Glutamatergic neuron (in vitro differentiated cells): ENCODE data around the gene LARGE2. TPM values are rescaled to one million over a fixed set of nuclear protein-coding genes. Genes with fewer than 3 reads are reported as not detected.
A peak's percentile ranks its signal among the peaks of the same experiment; 100 is the strongest.

Experiments used
- DNase-seq: peaks from one replicate; pipeline ENCODE4 v3.0.0; 2022
- H3K27ac Mint-ChIP-seq: one replicate; pipeline ENCODE4 v1.8.0; 2020; ENCODE audit warnings: mild to moderate bottlenecking, mixed read lengths, inconsistent platforms; ENCODE audit not compliant: unreplicated experiment
- H3K27me3 Mint-ChIP-seq: one replicate; pipeline ENCODE4 v1.8.0; 2020; ENCODE audit warnings: mild to moderate bottlenecking, moderate library complexity, mixed read lengths, inconsistent platforms; ENCODE audit not compliant: unreplicated experiment
- H3K36me3 Mint-ChIP-seq: one replicate; pipeline ENCODE4 v1.8.0; 2020; ENCODE audit warnings: mild to moderate bottlenecking, mixed read lengths, inconsistent platforms; ENCODE audit not compliant: unreplicated experiment
- H3K4me1 Mint-ChIP-seq: one replicate; pipeline ENCODE4 v1.8.0; 2020; ENCODE audit warnings: mild to moderate bottlenecking, low read depth, mixed read lengths, inconsistent platforms; ENCODE audit not compliant: unreplicated experiment
- H3K4me3 Mint-ChIP-seq: one replicate; pipeline ENCODE4 v1.8.0; 2020; ENCODE audit warnings: mild to moderate bottlenecking, mixed read lengths, inconsistent platforms; ENCODE audit not compliant: unreplicated experiment
- H3K9me3 Mint-ChIP-seq: one replicate; pipeline ENCODE4 v1.8.0; 2020; ENCODE audit warnings: mild to moderate bottlenecking, moderate library complexity, mixed read lengths, inconsistent platforms; ENCODE audit not compliant: unreplicated experiment
- total RNA-seq: library from RNA; stranded (reverse); fragmentation: NEBNext Ultra II Directional; extraction: Animal tissue kit (Norgen Biotek cat#: 25700); gene quantifications from one replicate; pipeline ENCODE4 v1.2.1, GENCODE V29; 2021; ENCODE audit not compliant: unreplicated experiment
- TF ChIP-seq, protein P1 (sequence below): fragments of 200-600 bp; sonication (generic); IDR thresholded peaks from one replicate; pipeline ENCODE4 v1.5.0; 2021; ENCODE audit not compliant: partially characterized antibody, unreplicated experiment

LARGE2 gene
- total RNA-seq, 1 donor from 2014 or later: 3.0 TPM

DNA sequence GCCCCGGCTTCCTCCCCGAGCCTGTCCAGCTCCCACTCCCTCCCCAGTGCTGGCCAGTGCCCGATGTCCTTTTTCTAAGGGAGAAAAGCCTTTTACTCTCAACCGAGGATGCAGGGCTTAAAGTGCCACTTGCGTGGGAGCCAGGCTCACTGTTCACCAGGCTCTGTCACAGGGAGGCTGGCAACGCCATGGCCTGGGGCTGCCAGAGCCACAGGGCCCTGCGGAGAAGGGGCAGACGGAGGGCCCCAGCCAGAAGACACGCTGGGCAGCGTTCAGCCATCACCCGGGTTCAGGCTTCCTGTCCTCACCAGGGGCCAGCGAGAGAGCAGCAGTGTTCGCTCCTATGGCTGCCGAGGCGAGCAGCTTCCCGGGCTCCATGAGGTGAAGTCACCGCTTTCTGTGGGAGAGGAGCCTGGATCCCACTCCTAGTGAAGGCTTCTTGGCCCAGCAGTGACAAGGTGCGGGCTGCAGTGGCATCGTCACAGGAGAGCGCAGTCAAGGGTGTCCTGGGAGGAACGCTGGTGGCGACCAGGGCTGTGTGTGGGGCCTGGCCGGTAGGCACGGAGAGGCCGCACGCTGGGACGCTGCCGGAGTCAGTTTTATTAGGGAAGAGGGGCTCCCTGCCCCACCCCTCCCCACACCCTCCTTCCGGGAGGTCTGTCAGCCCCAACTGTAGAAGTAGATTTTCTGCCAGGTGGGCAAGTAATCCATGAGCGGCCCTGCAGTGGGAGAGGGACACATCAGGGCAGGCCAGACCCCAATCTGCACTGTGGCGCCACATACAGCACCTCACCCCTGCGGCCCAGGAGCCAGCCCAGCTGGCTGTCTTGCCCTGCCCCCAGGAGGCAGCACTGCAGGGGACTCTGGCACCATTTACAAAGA, 12.6 kb upstream of the LARGE2 start:
- TF ChIP-seq, protein P1, sequence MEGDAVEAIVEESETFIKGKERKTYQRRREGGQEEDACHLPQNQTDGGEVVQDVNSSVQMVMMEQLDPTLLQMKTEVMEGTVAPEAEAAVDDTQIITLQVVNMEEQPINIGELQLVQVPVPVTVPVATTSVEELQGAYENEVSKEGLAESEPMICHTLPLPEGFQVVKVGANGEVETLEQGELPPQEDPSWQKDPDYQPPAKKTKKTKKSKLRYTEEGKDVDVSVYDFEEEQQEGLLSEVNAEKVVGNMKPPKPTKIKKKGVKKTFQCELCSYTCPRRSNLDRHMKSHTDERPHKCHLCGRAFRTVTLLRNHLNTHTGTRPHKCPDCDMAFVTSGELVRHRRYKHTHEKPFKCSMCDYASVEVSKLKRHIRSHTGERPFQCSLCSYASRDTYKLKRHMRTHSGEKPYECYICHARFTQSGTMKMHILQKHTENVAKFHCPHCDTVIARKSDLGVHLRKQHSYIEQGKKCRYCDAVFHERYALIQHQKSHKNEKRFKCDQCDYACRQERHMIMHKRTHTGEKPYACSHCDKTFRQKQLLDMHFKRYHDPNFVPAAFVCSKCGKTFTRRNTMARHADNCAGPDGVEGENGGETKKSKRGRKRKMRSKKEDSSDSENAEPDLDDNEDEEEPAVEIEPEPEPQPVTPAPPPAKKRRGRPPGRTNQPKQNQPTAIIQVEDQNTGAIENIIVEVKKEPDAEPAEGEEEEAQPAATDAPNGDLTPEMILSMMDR: no peak
- Mint-ChIP-seq H3K36me3 (peaks cover 5% of the 10 kb centered on the region), H3K4me3 (no peak overlapping the region), H3K27me3 (peaks cover 16% of the 10 kb centered on the region), H3K9me3 (peaks cover 12% of the 10 kb centered on the region), H3K4me1 (peaks cover 7% of the 10 kb centered on the region), H3K27ac (no peak overlapping the region)
- no peak for DNase-seq

DNA sequence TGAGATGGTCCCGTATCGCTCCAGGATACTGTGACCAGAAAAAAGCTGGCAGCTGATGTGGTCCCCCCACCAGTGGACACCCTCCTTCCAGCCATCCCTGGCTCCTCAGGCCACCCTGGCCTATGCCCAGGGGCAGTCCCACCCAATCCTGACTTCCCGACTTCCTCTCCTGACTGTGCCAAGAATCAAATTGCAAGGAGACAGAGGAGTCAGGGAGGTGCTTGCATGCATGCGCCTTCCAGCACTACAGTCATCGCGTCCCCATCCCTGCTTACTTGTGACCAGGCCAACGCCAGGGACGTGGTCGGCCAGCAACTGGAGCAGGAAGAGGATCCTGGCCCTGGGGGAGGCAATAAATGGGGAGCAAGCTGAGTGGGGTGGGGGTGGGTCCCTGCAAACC, 11.8 kb upstream of the LARGE2 start:
- DNase-seq: no peak
- H3K4me1 Mint-ChIP-seq: peaks cover 7% of the 10 kb centered on the region
- peaks cover 5% of the 10 kb centered on the region for H3K36me3 Mint-ChIP-seq
- H3K9me3 Mint-ChIP-seq: peaks cover 12% of the 10 kb centered on the region
- peak overlapping the region; percentile 33 for H3K27ac Mint-ChIP-seq
- no peak overlapping the region for H3K4me3 Mint-ChIP-seq
- TF ChIP-seq, protein P1: no peak
- peaks cover 16% of the 10 kb centered on the region for H3K27me3 Mint-ChIP-seq

DNA sequence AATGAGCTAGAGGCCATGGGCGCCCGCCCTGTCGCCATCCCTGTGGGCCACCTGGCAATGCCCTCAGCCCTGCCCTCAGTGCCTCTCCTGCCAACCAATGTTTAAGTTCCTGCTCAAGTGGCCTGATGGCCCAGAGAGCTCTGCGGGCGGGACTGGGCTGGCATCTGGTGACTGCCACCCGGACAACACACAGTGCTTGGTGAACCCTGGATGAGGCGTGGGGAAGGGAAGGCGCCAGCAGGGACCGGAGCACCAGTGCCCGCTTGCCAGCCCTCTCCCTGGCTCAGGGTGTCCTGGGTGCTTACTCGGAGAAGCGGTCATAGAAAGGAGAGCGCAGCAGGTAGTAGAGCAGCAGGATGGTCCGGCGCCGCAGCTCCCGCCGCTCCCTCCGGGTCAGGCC, 8.9 kb upstream of the LARGE2 start:
- H3K9me3 Mint-ChIP-seq: peaks cover 8% of the 10 kb centered on the region
- no peak overlapping the region for H3K4me3 Mint-ChIP-seq
- H3K36me3 Mint-ChIP-seq: peaks cover 3% of the 10 kb centered on the region
- H3K27me3 Mint-ChIP-seq: peaks cover 6% of the 10 kb centered on the region
- H3K27ac Mint-ChIP-seq: no peak overlapping the region
- H3K4me1 Mint-ChIP-seq: peaks cover 4% of the 10 kb centered on the region
- no peak for DNase-seq
- TF ChIP-seq, protein P1: no peak

DNA sequence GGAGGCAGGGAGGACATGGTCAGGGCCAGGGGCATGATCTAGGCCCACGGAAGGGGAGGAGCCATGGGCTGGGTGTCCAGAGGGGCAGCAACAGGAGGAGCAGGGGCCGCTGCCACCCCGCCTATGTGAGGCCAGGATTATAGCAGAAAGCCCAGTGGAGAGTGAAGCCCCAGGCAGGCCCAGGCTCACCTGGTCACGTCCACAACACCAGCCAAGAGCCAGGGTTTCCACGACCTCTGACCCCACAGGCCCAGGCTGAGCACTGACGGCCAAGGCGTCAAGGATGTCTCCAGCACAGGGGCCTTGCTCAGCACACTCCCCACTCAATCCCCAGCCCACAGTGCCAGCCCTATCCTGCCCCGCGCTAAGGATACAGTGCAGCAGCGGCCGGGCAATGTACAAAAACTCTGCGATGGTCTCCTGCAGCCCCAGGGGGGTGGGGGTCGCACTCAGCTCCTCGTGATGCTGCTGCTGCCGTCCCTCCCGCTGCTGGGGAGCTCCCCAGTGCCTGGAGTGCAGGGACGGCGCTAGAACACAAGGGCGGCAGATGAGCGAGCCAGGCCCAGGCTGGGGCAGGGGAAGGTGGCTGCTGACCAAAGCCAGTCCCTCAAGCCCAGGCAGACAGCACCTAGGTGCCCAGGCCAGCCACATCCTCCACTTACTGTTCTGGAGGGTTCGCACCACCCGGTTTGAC, 8.4 kb upstream of the LARGE2 start:
- no peak overlapping the region for H3K27ac Mint-ChIP-seq
- peaks cover 3% of the 10 kb centered on the region for H3K4me1 Mint-ChIP-seq
- DNase-seq: no peak
- peaks cover 6% of the 10 kb centered on the region for H3K9me3 Mint-ChIP-seq
- H3K36me3 Mint-ChIP-seq: no peaks in the 10 kb centered on the region
- TF ChIP-seq, protein P1: no peak
- peaks cover 3% of the 10 kb centered on the region for H3K27me3 Mint-ChIP-seq
- H3K4me3 Mint-ChIP-seq: no peak overlapping the region

DNA sequence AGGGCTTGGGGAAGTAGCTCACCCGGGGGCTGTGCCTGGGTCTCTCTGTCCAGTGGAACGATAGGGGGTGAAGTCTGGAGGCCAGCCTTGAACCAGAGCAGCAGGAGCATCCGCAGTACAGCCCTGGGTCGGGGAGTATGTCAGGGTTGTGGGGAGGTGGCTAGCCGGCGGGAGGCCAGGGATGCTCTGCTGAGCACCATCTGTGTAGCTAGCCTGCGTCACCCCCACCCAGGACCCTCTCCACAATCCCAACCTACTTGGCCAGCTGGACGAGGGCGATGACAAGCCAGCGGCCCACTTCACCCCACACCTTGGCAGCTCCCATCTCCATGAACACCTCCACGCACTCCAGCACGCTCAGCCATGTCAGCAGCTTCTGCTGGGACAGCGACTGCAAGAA, 7.0 kb upstream of the LARGE2 start:
- Mint-ChIP-seq H3K27me3 (peaks cover 3% of the 10 kb centered on the region), H3K9me3 (peaks cover 8% of the 10 kb centered on the region), H3K4me1 (peaks cover 3% of the 10 kb centered on the region), H3K36me3 (no peaks in the 10 kb centered on the region), H3K27ac (no peak overlapping the region), H3K4me3 (peak overlapping the region; percentile 38)
- DNase-seq: no peak
- TF ChIP-seq, protein P1: no peak
